Pons (tissue), 1 donor: Measurements from ENCODE around the gene RFC5.
"Not testable (repeated sequence)": the region's sequence is repeated elsewhere in the genome, so short reads cannot be mapped to it uniquely, and the experiment has no call there.

Experiments used
- DNase-seq: peaks from one replicate; pipeline ENCODE4 v3.0.0-alpha.2; 2016; ENCODE audit warnings: low spot score

Gene RFC5

GRCh38 chr12:118052324-118053070, 36.0 kb downstream of the RFC5 start:
- peak; percentile 76 for DNase-seq

DNA sequence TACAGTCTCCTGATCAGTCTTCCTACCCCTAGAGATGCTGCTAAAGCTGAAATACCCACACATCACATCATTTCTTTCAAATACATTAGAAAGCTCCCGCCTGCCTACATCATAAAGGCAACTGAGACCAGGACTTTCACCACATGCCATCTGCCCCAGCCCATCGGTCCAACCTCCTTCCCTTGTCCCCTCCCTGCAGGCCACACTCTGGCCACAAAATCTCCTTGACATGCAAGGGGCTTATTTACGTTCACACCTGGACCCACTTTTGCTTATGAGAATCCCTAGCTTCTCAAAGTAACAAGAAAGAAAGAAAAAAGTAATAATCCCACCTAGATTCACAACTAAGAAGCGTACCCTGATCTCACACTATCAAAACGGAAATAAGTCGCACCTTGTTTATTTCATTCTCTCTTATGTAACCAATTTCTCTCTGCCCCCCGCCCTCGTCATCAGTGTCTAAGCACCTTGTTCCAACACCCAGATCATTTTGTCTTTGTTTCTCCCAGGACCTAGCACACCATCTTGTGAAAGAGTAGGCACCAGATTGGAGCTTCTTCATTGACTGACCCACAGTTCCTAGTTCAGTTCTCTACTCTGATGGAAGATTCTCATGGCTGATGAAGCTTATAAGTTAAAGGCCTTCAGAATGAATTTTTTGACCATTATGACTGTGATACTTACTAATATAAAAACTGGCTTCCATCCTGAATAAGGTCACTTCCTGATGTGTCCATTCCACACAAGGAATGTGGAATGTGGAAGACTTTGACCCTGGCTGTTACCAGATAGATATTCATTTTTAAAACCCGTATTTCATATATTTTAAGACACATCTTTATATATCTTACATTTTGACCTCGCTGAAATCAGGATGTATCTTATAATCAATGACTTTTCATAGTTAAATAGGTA, 36.8 kb downstream of the RFC5 start:
- DNase-seq, result no peak

DNA sequence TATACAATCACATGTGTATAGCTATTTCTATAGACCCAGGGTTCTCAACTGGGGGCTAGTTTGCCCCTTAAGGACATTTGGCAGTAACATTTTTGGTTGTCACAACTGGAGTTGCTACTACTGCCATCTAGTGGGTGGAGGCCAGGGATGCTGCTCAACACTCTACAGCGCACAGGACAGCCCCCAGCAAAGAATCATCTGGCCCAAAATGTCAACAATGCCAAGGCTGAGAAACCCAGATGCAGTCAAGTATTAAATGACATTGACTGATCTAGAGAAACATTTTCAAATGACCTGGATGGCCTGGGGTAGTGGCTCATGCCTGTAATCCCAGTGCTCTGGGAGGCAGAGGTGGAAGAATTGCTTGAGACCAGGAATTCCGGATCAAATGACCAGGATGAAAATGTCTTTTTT, 38.6 kb downstream of the RFC5 start:
- DNase-seq, result no peak

DNA sequence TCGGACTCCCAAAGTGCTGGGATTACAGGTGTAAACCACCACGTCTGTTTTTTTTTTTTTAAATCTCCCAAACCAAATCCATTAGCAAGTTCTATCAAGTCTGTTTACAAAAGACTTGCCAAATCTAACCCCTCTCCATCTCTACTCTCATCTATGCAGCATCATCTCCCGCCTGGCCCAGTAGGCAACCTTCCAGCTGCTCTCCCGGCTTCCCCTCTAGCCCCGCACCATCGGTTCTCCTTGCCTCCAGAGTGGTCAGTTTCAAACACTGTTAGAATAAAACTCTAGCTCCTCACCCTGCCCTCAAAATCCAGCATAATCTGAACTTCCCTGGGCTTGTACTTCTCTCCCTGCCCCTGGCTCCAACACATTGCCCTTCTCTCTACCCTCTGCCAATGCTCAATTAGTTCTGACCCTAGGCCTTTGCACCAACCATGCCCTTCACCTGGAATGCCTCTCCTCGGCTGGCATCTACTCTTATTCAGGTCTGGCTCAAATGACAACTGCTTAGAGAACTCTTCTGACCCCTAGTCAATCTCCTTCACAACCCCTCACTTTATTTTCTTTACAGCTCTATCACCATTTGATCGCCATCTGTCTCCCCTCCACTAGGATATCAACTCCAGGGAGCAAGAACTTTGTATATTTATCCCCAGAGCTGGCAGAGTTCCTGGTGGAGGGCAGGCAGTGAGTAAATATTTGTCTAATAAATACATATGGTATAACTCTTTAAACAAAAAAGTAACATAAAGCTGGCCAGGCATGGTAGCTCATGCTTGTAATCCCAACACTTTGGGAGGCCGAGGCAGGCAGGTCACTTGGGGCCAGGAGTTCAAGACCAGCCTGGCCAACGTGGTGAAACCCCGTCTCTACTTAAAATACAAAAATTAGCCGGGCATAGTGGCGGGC, 39.6 kb downstream of the RFC5 start:
- no peak for DNase-seq

DNA sequence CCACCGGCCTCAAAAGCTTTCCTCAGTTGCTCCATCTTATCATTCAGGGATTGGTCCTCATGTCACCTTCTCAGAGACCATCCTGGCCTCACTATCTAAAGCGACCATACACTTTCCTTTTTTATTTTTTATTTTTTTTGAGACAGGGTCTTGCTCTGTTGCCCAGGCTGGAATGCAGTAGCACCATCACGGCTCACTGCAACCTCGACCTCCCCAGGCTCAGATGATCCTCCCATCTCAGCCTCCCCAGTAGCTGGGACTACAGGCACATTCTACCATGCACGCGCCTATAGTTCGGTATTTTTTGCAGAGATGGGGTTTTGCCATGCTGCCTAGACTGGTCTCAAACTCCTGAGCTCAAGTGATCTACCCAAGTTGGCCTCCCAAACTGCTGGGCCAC, 41.7 kb downstream of the RFC5 start:
- no peak for DNase-seq

DNA sequence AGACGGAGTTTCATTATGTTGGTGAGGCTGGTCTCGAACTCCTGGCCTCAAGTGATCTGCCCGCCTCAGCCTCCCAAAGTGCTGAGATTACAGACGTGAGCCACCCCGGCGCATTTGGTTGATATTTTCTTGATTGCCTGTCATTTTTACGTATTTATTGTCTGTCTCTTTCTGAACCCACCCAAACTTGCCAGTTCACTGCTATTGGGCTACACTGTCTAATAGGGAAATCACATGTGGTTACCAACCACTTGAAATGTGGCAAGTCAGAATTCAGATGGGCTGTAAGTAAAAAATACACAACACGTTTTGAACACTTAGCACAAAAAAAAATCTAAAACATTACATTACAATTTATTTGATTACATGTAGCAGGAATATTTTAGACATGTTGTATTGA, 42.4 kb downstream of the RFC5 start:
- no peak for DNase-seq

DNA sequence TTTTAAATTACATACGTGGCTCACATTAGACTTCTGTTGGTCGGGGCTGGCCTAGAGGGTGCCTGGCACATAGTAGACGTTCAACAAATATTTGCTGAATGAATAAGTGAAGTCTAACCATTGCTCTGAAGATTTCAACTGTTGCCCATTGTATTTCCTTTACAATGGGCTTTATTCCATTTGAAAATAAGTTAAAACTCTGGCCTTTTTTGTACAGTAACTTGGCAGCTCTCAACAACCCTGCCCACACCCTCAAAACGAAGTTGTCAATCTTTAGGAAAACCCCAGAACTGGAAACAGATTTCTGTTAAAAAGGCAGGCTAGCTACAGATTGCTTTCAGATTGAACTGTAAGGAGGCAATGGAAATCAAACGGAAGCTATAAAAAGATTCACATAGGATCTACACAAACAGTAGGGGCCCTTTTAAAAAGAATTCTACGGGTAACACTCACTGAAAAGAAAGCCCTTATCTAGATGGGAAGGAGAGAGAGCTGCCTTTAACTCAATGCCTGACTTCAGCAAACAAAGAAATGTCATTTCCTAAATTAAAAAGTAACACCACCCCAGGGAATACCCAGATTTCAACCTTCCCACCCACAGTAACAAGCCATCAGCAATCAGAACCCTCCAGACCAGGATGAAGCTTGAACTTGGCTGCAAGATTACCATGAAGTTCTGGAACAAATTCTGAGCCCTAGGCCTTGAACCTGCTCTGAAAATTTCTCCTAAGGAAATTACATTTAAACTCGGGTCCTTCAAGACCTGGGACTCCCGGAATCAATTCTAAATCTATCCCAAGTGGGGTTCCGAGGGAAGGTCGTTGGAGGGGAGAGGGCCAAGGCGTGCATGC, 43.1 kb downstream of the RFC5 start:
- peak; percentile 47 for DNase-seq

DNA sequence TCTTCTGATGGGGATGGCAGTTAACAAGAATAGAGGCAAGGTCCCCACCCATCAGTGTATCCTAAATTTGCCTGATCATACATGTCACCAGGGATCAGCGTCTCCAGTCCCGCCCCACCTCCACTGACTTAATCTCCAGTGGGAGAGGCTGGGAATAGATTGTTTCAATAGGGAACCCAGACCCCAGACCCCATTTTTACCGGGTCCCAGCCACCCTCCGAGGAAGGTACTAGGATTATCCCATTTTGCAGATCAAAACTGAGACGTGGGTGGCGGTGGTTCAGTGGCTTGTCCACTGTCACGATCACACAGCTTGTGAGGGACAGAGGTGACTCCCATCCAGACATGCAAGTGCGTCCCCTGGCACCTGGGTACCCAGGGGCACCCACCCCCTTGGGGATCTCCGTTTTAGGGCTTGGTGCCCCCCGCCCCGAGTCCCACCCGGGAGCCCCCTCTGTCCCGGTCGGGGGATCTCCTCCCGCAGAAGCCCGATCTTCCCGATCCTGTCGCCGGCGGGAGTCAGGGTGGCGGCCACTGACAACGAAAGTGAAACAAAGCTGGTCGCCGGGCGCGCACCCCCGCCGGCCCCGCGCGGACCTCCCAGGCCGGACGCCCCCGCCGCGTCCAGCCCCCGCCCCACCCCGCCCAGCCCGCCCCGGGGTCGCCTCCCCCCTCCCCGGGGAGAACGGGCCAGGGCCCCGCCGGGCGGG, 44.0 kb downstream of the RFC5 start:
- peak; percentile 51 for DNase-seq

- DNase-seq, result peak; percentile 44
These were observed 44.7 kb downstream of the RFC5 start, which contains the start of gene WSB2 for GRCh38 chr12:118061011-118061872. Gene WSB2 (minus strand): TSS chr12:118061179. CDS start chr12:118061048, 131 bp downstream.

- DNase-seq, result peak; percentile 53
These were observed 45.7 kb downstream of the RFC5 start for GRCh38 chr12:118061873-118062843.

DNA sequence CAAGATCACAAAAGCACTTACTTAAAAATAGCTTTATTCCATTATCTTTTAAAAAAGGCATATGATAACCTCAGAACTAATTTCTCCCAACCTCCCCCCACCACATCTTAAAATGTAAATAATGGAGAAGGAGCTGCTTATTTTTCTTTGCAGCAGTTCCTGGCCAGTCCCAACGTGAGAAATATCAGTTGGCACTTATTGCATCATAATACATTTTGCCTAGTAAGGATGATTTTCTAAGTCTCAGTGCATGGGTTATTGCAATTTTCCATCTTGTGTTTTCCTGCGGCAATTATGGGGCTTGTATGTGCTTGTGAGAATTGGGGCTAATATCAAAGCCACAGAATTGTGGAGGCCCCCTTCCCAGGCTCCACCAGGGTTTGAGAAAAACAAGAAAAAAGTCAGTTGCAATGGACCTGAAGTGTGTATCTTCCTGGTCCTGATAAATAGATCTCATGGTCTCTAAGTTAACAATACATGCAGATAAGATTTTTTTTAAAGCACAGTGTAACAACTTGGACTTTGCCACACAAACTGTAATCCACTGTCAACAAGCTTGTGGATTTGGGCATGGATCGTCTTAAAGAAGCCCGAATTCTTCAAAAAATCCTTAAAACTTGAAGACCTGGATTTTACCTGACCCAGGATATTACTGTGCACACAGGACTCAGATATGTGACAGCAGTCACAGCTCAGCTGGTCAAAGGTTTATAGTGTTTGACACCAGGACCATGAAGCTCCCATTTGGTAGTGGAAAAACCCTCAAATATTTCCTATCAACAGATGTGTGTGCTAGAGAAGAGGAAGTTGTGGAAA, 47.3 kb downstream of the RFC5 start:
- no peak for DNase-seq

- no peak for DNase-seq
These were observed 48.1 kb downstream of the RFC5 start for GRCh38 chr12:118064608-118065007.

- DNase-seq, result no peak
These were observed 48.9 kb downstream of the RFC5 start for GRCh38 chr12:118065380-118065779.

DNA sequence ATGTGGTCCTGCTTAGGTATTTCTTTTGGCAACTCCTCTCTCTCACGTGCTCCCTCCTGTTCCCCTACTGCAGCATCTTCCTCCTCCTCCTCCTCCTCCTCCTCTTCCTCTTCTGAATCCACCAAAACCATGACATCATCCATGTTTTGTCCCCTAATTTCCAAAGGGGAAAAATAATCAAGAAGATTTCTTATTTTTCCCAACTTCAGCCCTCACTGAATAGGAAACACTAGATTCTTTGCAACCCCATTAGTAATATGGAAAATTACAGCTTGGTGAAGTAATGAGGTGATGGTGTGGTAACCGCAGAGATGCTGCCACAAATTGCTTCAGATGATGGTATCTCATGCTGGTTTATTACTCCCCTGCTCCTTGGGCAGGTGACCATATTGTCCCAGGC, 51.9 kb downstream of the RFC5 start:
- DNase-seq, result no peak

GRCh38 chr12:118070650-118071049, 54.1 kb downstream of the RFC5 start:
- no peak for DNase-seq

- DNase-seq, result no peak
These were observed 57.3 kb downstream of the RFC5 start for GRCh38 chr12:118073768-118074167.

GRCh38 chr12:118081521-118081920, 65.0 kb downstream of the RFC5 start:
- DNase-seq, result not testable (repeated sequence)
